Measurements from ENCODE around the gene DEPDC4.
"Not testable (repeated sequence)": the region's sequence is repeated elsewhere in the genome, so short reads cannot be mapped to it uniquely, and the experiment has no call there.

The DEPDC4 gene

DNA sequence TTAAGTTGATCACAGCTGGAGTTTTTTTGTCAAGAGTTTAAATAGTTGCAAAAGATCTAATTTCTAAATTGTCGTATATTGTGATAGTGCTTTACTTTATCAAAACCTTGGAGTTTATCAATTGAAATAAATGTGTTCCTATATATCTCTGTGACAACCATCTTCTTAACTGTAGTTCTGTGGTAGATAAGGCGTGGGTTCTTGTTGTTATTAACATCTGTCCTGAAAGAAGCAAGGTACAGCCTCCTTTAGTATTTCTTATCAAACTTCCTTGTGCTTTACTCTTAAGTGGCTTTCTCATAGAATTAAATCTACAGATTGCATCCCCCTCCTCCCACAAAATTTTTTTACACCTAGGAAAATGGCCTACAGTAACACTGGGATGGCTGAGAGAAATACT is 7.4 kb upstream of the DEPDC4 start:
- Histone ChIP-seq H3K36me3 (ENCODE audit: insufficient read depth, low read length) (no peaks in the 10 kb centered on the region), H3K9me3 (ENCODE audit: control insufficient read depth, insufficient read depth, low read length) (no peaks in the 10 kb centered on the region), H3K9ac (ENCODE audit: low read depth, low read length) (no peak overlapping the region), H3K4me1 (ENCODE audit: insufficient read depth, low read length) (peaks cover 15% of the 10 kb centered on the region)

DNA sequence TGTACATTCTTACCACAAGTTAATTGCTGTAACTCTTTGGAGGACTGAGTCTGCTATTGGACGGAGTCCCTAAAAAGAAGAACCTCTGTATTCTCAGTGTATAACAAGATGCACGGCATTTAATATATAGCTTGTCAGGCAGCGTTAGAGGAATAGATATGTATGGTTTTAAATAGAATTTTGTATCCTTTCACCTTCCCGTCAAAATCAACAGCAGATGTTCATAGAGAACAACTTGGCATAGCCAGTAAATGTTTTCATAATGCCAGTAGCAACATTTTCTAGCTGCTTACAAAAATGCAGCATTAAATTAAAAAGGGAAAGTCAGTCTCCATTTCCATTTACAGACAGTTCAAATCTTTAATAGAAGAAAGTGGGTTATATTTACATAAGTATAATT is 6.9 kb upstream of the DEPDC4 start:
- Histone ChIP-seq H3K9me3 (ENCODE audit: control insufficient read depth, insufficient read depth, low read length) (no peaks in the 10 kb centered on the region), H3K4me1 (ENCODE audit: insufficient read depth, low read length) (peaks cover 14% of the 10 kb centered on the region), H3K36me3 (ENCODE audit: insufficient read depth, low read length) (no peaks in the 10 kb centered on the region), H3K9ac (ENCODE audit: low read depth, low read length) (no peak overlapping the region)

DNA sequence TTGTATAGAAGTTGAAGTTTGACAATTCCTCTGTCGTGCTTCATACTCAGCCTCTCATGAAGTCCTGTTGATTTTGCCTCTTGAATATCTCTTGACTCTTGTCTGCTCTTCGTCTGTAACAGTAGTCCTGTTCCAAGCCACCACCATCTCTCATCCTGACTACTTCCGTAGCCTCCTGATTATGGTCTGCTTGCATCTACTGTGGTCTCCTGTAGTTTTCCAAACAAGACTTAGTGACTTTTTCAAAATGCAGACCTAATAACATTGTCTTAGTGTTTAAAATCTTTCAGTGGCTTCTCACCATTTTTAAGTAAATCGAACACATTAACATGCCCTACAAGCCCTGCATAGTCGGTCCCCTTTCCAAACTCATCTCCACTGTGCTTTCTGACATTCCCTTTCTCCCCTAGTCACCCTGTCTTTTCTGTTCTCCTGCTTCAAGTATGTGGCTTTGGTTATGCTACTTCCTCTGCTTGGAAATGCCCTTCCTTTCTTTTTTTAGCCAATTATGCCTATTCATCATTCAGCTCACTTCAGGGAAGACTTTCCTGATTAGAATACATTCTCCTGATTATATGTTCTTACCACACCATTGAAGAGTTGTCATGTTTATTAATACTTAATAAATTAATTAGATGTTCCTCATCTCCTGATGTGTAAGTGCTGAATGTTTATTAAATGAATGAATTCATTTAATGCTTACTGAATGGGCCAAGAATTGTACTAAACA is 2.1 kb upstream of the DEPDC4 start:
- H3K9me3 ChIP-seq (ENCODE audit: control insufficient read depth, insufficient read depth, low read length) = no peaks in the 10 kb centered on the region
- H3K36me3 ChIP-seq (ENCODE audit: insufficient read depth, low read length) = no peaks in the 10 kb centered on the region
- H3K9ac ChIP-seq (ENCODE audit: low read depth, low read length) = peak overlapping the region; percentile 77; the same call in 1 of the 2 replicates
- peaks cover 16% of the 10 kb centered on the region; the same call in 1 of the 2 replicates for H3K4me1 ChIP-seq (ENCODE audit: insufficient read depth, low read length)

DNA sequence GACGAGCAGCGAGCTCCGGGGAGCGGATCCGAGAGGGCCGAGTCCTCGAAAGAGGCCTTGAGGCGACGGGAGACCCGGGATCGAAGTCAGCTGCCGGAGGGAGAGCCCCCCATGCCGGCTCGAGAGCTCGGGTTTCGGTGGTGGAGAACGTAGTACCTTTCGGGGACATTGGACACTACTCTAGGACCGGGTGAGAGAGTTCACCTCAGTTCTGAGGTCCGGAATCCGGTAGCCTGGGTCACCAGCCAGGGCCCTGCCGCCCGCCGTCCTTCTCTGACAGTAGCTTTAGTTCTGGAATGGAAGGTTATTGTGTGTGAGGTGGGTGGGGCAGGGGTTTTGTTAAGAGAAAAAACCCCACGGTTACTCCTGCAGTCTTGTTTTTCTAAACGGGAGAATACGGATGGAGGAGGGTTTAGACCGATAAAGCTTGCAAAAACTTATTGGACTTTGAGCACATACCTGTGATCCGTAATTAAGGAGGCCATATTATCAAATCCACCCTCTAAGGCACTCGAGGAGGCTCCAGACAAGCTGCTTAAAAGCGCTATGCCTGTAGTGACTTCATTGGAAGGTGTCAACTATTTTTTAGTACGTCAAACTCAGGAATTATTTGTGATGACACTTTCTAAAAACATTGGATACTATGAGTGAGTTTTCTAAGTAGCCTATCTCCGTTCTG is 863 bp upstream of the DEPDC4 start:
- no peaks in the 10 kb centered on the region for H3K9me3 ChIP-seq (ENCODE audit: control insufficient read depth, insufficient read depth, low read length)
- H3K9ac ChIP-seq (ENCODE audit: low read depth, low read length) = peak overlapping the region; percentile 77
- no peaks in the 10 kb centered on the region for H3K36me3 ChIP-seq (ENCODE audit: insufficient read depth, low read length)
- H3K4me1 ChIP-seq (ENCODE audit: insufficient read depth, low read length) = peaks cover 14% of the 10 kb centered on the region; the same call in 1 of the 2 replicates

DNA sequence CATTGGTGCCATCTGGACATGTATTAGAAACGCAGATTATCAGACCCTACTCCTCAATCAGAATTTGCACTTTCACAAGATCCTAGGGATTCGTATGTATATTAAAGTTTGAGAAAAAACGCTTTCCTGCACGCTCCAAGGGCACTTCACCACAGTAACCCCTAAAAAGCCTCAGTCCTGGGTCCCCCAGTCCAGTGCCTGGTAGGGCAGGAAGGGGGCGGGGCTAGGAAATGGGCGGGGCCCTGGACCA is 369 bp downstream of the DEPDC4 start:
- Histone ChIP-seq H3K9ac (ENCODE audit: low read depth, low read length) (peak overlapping the region; percentile 77), H3K9me3 (ENCODE audit: control insufficient read depth, insufficient read depth, low read length) (no peaks in the 10 kb centered on the region), H3K4me1 (ENCODE audit: insufficient read depth, low read length) (0 out of 2 replicates have a peak, but pooled peaks cover 10% of the 10 kb centered on the region), H3K36me3 (ENCODE audit: insufficient read depth, low read length) (no peaks in the 10 kb centered on the region)

DNA sequence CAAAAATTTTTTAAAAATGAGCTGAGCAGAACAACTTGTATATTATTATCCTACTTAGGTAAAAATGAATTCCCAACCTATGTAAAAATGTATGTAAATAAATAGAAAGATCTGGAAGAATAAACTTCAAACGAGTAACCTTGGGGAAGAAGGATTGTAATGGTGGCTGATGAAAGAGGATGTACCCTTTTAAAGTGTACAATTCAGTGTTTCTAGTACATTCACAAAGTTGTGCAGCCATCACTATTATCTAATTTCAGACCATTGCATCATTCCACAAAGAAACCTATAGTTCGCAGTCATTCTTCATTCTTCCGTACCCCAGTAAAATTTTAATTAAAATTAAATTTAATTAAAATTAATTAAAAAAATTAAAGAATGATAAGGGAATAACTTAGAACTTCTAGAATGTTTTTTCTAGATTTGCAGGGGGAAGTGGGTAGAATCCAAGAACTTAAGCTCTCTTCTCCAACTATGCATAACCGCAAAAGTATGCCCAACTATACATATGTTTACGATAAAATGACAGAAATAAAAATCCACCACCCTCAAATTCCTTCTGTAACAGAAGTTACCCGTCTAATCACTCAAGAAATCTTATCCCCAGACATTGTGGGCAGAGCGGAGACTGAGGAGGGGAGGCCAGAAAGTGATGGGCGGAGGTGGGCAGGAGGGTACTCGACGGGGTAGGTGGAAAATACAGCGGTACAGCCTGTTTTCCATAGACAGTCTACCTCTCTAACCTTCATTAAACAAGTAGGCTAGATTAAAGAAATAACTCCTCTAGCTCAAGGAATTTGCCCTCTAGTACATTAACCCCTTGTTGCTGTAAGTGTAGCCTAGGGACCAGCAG is 921 bp downstream of the DEPDC4 start:
- Histone ChIP-seq H3K9ac (ENCODE audit: low read depth, low read length) (peak overlapping the region; percentile 77), H3K4me1 (ENCODE audit: insufficient read depth, low read length) (0 out of 2 replicates have a peak, but pooled peaks cover 10% of the 10 kb centered on the region), H3K36me3 (ENCODE audit: insufficient read depth, low read length) (no peaks in the 10 kb centered on the region), H3K9me3 (ENCODE audit: control insufficient read depth, insufficient read depth, low read length) (no peaks in the 10 kb centered on the region)

DNA sequence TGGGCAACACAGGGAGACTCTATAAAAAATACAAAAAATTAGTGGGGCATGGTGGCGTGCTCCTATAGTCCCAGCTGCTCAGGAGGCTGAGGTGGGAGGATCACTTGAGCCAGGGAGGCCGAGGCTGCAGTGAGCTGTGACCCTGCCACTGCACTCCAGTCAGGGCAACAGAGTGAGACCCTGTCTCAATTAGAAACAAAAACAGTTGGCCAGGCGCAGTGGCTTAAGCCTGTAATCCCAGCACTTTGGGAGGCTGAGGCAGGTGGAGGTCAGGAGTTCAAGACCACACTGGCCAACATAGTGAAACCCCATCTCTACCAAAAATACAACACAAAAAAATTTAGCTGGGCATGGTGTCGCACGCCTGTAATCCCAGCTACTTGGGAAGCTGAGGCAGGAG is 1.8 kb downstream of the DEPDC4 start:
- H3K9me3 ChIP-seq (ENCODE audit: control insufficient read depth, insufficient read depth, low read length); H3K9ac ChIP-seq (ENCODE audit: low read depth, low read length); H3K4me1 ChIP-seq (ENCODE audit: insufficient read depth, low read length); H3K36me3 ChIP-seq (ENCODE audit: insufficient read depth, low read length): not testable (repeated sequence)

DNA sequence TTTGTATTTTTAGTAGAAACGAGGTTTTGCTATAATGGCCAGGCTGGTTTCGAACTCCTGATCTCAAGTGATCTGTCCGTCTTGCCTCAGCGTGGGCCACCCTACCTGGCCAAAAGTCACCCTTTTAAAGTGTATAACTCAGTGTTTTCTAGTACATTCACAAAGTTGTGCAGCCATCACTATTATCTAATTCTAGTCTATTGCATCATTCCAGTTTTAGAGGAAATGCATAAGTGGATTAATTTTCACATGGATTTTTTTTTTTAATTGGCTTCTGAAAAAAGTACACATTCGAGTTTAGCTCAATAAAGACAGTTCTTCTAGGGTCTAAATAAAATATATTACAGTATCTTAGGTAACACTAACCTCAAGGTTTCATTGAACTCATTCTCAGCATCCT is 3.7 kb downstream of the DEPDC4 start:
- no peaks in the 10 kb centered on the region for H3K36me3 ChIP-seq (ENCODE audit: insufficient read depth, low read length)
- no peaks in the 10 kb centered on the region for H3K4me1 ChIP-seq (ENCODE audit: insufficient read depth, low read length)
- no peak overlapping the region for H3K9ac ChIP-seq (ENCODE audit: low read depth, low read length)
- H3K9me3 ChIP-seq (ENCODE audit: control insufficient read depth, insufficient read depth, low read length) = no peaks in the 10 kb centered on the region

DNA sequence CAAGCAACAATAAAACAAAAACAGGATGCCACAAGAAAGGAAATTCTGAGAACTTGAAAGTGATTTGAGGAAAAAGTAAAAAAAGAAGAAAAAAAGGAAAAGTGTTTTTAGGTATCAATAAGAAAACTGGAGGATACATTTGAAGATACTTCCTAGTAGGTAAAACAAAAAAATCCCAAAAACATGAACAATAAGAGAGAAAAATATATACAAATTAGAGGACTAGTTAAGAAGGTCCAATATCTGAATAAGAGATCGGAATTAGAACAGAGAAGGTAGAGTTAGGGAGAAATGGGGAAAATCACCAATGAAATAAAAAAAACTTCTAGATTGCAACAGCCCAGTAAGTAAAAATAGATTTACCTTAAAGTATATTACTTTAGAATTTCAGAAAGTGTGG is 8.8 kb downstream of the DEPDC4 start:
- Histone ChIP-seq H3K36me3 (ENCODE audit: insufficient read depth, low read length) (no peaks in the 10 kb centered on the region), H3K9ac (ENCODE audit: low read depth, low read length) (no peak overlapping the region), H3K9me3 (ENCODE audit: control insufficient read depth, insufficient read depth, low read length) (no peaks in the 10 kb centered on the region), H3K4me1 (ENCODE audit: insufficient read depth, low read length) (no peaks in the 10 kb centered on the region)

DNA sequence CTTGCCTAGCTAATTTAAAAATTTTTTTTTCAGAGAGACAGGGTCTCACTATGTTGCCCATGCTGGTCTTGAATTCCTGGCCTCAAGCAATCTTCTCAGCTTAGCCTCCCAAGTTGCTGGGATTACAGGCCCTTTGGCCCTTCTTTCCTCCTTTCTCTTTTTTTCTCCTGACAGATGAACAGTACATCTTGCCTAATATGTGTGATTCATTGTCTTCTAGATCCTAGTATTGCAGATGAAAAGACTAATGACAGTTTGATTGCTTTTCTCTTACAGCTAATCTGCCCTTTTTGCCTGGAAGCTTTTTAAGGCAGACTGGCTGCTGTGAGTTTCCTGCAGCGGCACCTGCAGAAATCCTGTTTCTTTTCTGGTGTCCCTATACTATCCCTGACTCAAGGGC is 12.0 kb downstream of the DEPDC4 start:
- no peaks in the 10 kb centered on the region for H3K9me3 ChIP-seq (ENCODE audit: control insufficient read depth, insufficient read depth, low read length)
- H3K4me1 ChIP-seq (ENCODE audit: insufficient read depth, low read length) = no peaks in the 10 kb centered on the region
- no peak overlapping the region for H3K9ac ChIP-seq (ENCODE audit: low read depth, low read length)
- H3K36me3 ChIP-seq (ENCODE audit: insufficient read depth, low read length) = no peaks in the 10 kb centered on the region

DNA sequence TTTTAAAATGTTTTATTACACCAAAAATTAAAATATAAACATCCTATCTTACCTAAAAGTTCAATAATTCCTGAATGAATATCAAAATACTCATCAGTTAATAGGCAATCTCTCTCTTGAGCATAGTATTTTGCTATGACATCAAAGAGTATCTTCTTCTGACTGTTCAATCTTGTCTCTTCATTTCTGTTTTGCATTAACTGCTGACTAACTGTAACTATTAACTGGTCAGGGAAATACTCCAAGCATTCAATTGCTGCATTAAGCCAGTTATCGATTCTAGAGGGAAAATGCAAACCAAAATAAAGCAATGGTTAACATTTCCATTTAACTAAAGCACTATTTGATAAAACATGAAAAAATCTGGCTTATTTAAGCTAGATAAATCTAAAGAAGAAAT is 13.4 kb downstream of the DEPDC4 start:
- Histone ChIP-seq H3K36me3 (ENCODE audit: insufficient read depth, low read length) (no peaks in the 10 kb centered on the region), H3K4me1 (ENCODE audit: insufficient read depth, low read length) (no peaks in the 10 kb centered on the region), H3K9me3 (ENCODE audit: control insufficient read depth, insufficient read depth, low read length) (no peaks in the 10 kb centered on the region), H3K9ac (ENCODE audit: low read depth, low read length) (no peak overlapping the region)

DNA sequence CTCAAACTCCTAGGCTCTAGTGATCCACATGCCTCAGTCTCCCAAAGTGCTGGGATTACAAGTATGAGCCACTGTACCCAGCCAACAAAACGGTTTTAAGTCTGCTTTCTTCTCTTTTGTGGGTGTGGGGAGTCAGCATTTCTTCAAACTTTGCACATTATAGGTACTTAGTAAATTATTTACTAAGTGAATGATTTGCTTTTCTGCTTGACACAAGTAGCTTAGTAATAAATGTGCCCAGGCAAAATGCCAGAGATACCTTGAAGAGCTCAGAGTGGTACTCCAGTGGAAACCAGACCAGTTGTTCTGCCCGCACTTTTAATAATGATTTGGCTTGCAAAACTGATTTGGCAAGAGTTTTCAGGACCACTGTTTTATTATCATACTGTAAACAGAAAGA is 15.0 kb downstream of the DEPDC4 start:
- H3K36me3 ChIP-seq (ENCODE audit: insufficient read depth, low read length) = no peaks in the 10 kb centered on the region
- no peak overlapping the region for H3K9ac ChIP-seq (ENCODE audit: low read depth, low read length)
- no peaks in the 10 kb centered on the region for H3K9me3 ChIP-seq (ENCODE audit: control insufficient read depth, insufficient read depth, low read length)
- H3K4me1 ChIP-seq (ENCODE audit: insufficient read depth, low read length) = no peaks in the 10 kb centered on the region

DNA sequence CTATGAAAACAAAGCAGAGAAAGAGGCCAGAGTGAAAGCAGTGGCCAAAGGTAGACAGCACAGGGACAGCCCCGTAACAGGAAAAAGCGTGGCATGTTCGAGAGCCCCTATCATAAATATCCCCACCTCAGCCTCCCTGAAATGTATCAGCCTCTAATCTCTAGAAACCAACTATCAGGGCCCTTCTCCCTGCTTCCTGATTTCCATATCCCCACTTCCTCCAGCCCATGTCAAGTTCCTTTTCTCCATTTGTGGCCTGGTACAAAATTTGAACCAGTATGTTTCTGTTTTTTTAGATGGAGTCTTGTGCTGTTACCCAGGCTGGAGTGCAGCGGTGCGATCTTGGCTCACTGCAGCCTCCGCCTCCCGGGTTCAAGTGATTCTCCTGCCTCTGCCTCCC is 16.9 kb downstream of the DEPDC4 start:
- H3K36me3 ChIP-seq (ENCODE audit: insufficient read depth, low read length) = no peaks in the 10 kb centered on the region
- no peaks in the 10 kb centered on the region for H3K4me1 ChIP-seq (ENCODE audit: insufficient read depth, low read length)
- no peak overlapping the region for H3K9ac ChIP-seq (ENCODE audit: low read depth, low read length)
- no peaks in the 10 kb centered on the region for H3K9me3 ChIP-seq (ENCODE audit: control insufficient read depth, insufficient read depth, low read length)

DNA sequence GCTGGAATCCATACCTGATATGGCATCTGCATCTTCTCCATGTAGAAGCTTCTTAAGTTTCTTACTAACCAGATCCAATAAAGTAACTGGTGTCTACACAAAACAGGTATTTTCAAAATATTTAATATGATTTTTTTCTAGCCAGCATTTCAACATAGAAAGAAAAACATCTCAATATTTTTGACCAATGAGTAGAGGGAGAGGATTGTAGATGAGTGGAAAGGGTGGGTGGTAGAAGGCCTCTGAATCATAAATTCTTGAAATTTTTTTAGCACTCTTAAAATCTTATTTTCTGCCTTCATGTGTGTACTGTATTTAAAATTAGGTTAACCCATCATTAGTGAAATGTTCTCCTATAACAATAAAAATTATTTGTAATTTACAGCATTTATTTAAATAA is 18.0 kb downstream of the DEPDC4 start:
- no peaks in the 10 kb centered on the region for H3K4me1 ChIP-seq (ENCODE audit: insufficient read depth, low read length)
- no peaks in the 10 kb centered on the region for H3K9me3 ChIP-seq (ENCODE audit: control insufficient read depth, insufficient read depth, low read length)
- H3K9ac ChIP-seq (ENCODE audit: low read depth, low read length) = no peak overlapping the region
- no peaks in the 10 kb centered on the region for H3K36me3 ChIP-seq (ENCODE audit: insufficient read depth, low read length)

DNA sequence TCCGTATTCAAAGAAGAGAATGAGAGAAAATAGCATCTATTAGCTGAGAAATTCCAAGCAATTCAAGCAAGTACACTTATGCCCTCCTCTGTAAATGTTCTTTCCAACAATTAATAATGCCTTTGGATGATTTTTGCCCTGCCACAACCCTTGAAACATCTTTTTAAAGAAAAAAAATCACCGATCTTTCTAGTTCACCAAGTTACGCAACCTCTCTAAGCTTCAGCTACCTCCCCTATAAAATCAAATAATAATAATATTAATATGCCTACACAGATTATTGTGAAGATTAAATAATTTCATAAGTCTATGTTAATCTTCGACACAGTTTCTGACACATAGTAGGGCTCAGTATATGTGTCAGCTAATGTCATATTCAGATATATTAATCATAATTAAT is 19.1 kb downstream of the DEPDC4 start:
- Histone ChIP-seq H3K9me3 (ENCODE audit: control insufficient read depth, insufficient read depth, low read length) (no peaks in the 10 kb centered on the region), H3K9ac (ENCODE audit: low read depth, low read length) (no peak overlapping the region), H3K4me1 (ENCODE audit: insufficient read depth, low read length) (no peaks in the 10 kb centered on the region), H3K36me3 (ENCODE audit: insufficient read depth, low read length) (no peaks in the 10 kb centered on the region)

Data from ES-I3 (cell line).